Loucy (cell line): ENCODE data around the gene SEMA6A.
A peak's percentile ranks its signal among the peaks of the same experiment; 100 is the strongest.

ENCODE experiments used
- H2AFZ ChIP-seq: fragments of 200-600 bp; sonication (generic); 2 replicates; pipeline ENCODE4 v1.6.0; 2016; ENCODE audit warnings: antibody characterized with exemption, mild to moderate bottlenecking, low read length, moderate library complexity
- H3F3A ChIP-seq: fragments of 200-600 bp; 2 replicates; pipeline ENCODE4 v1.6.0; 2016; ENCODE audit warnings: antibody characterized with exemption, low read depth, mild to moderate bottlenecking
- H3K27me3 ChIP-seq: fragments of 200-600 bp; sonication (generic); 2 replicates; pipeline ENCODE4 v1.6.1; 2014; ENCODE audit warnings: low read length, mild to moderate bottlenecking; ENCODE audit not compliant: insufficient read depth, poor library complexity, severe bottlenecking
- H3K36me3 ChIP-seq: fragments of 200-600 bp; sonication (generic); 2 replicates; pipeline ENCODE4 v1.6.1; 2016; ENCODE audit warnings: low read length; ENCODE audit not compliant: insufficient read depth
- H3K4me1 ChIP-seq: fragments of 200-600 bp; sonication (generic); 2 replicates; pipeline ENCODE4 v1.5.1; 2014; ENCODE audit warnings: low read length, mild to moderate bottlenecking; ENCODE audit not compliant: insufficient read depth, poor library complexity, severe bottlenecking
- H3K4me2 ChIP-seq: fragments of 200-600 bp; sonication (generic); 2 replicates; pipeline ENCODE4 v1.6.0; 2014; ENCODE audit warnings: antibody characterized with exemption, low read length, low read depth, mild to moderate bottlenecking; ENCODE audit not compliant: poor library complexity, severe bottlenecking
- H3K4me3 ChIP-seq: fragments of 200-600 bp; sonication (generic); 2 replicates; pipeline ENCODE4 v1.5.1; 2014; ENCODE audit warnings: low read length, mild to moderate bottlenecking, mixed read lengths; ENCODE audit not compliant: poor library complexity, severe bottlenecking
- H3K79me2 ChIP-seq: fragments of 200-600 bp; sonication (generic); 2 replicates; pipeline ENCODE4 v1.6.1; 2014; ENCODE audit warnings: low read length; ENCODE audit not compliant: insufficient read depth
- H3K9ac ChIP-seq: fragments of 200-600 bp; sonication (generic); 2 replicates; pipeline ENCODE4 v1.6.0; 2014; ENCODE audit warnings: mild to moderate bottlenecking, low read depth, low read length, moderate library complexity; ENCODE audit not compliant: poor library complexity, severe bottlenecking
- H3K9me2 ChIP-seq: fragments of 200-600 bp; sonication (generic); replicated peaks from 2 replicates; pipeline ENCODE4 v1.6.1; 2016; ENCODE audit warnings: low read depth, low read length, mixed read lengths
- H3K9me3 ChIP-seq: fragments of 200-600 bp; sonication (generic); 2 replicates; pipeline ENCODE4 v1.6.1; 2014; ENCODE audit warnings: mild to moderate bottlenecking, antibody characterized with exemption, low read length, low read depth; ENCODE audit not compliant: insufficient read depth
- H4K20me1 ChIP-seq: fragments of 200-600 bp; sonication (generic); 2 replicates; pipeline ENCODE4 v1.6.0; 2014; ENCODE audit warnings: antibody characterized with exemption, low read length, mild to moderate bottlenecking; ENCODE audit not compliant: insufficient read depth, poor library complexity, severe bottlenecking
- CTCF ChIP-seq: fragments of 200-600 bp; sonication (generic); conservative IDR thresholded peaks from 2 replicates; pipeline ENCODE4 v1.5.1; 2014; ENCODE audit warnings: mild to moderate bottlenecking, antibody characterized with exemption, low read length
- EZH2phosphoT487 ChIP-seq: fragments of 200-600 bp; IDR thresholded peaks from 2 replicates; pipeline ENCODE4 v1.6.1; 2018; ENCODE audit warnings: antibody characterized with exemption, mild to moderate bottlenecking, moderate library complexity, borderline replicate concordance

Gene SEMA6A

GRCh38 chr5:116494784-116495450, 79.7 kb downstream of the SEMA6A start:
- no peak overlapping the region for H3K4me2 ChIP-seq
- peaks cover 14% of the 10 kb centered on the region for H3K4me1 ChIP-seq
- H3K79me2 ChIP-seq = no peaks in the 10 kb centered on the region
- H3K9me2 ChIP-seq = no peaks in the 10 kb centered on the region
- H4K20me1 ChIP-seq = no peaks in the 10 kb centered on the region
- H3K36me3 ChIP-seq = no peaks in the 10 kb centered on the region
- no peak overlapping the region for H3K9ac ChIP-seq
- H2AFZ ChIP-seq = no peak overlapping the region
- no peaks in the 10 kb centered on the region for H3F3A ChIP-seq
- TF ChIP-seq EZH2phosphoT487 (no peak), CTCF (no peak)
- H3K9me3 ChIP-seq = no peaks in the 10 kb centered on the region
- H3K4me3 ChIP-seq = no peak overlapping the region
- H3K27me3 ChIP-seq = no peaks in the 10 kb centered on the region

- no peak overlapping the region for H2AFZ ChIP-seq
- no peaks in the 10 kb centered on the region for H3K36me3 ChIP-seq
- H3K9ac ChIP-seq = no peak overlapping the region
- H3K9me2 ChIP-seq = no peaks in the 10 kb centered on the region
- H3K27me3 ChIP-seq = no peaks in the 10 kb centered on the region
- peaks cover 14% of the 10 kb centered on the region for H3K4me1 ChIP-seq
- no peak for TF ChIP-seq CTCF
- TF ChIP-seq EZH2phosphoT487 = no peak
- peak overlapping the region; percentile 18 for H3K4me2 ChIP-seq
- no peaks in the 10 kb centered on the region for H4K20me1 ChIP-seq
- H3K9me3 ChIP-seq = no peaks in the 10 kb centered on the region
- H3F3A ChIP-seq = no peaks in the 10 kb centered on the region
- H3K4me3 ChIP-seq = no peak overlapping the region
- no peaks in the 10 kb centered on the region for H3K79me2 ChIP-seq
These were observed 81.8 kb downstream of the SEMA6A start for GRCh38 chr5:116492776-116493175.

- H3K79me2 ChIP-seq = no peaks in the 10 kb centered on the region
- no peaks in the 10 kb centered on the region for H4K20me1 ChIP-seq
- peak overlapping the region; percentile 18 for H3K4me2 ChIP-seq
- no peaks in the 10 kb centered on the region for H3K27me3 ChIP-seq
- no peaks in the 10 kb centered on the region for H3K9me3 ChIP-seq
- no peak overlapping the region for H3K4me3 ChIP-seq
- no peaks in the 10 kb centered on the region for H3F3A ChIP-seq
- H3K4me1 ChIP-seq = peaks cover 14% of the 10 kb centered on the region
- no peaks in the 10 kb centered on the region for H3K36me3 ChIP-seq
- no peaks in the 10 kb centered on the region for H3K9me2 ChIP-seq
- H2AFZ ChIP-seq = no peak overlapping the region
- no peak overlapping the region for H3K9ac ChIP-seq
- TF ChIP-seq EZH2phosphoT487 (peak; percentile 21; the same call in 1 of the 2 replicates), CTCF (no peak)
These were observed 82.5 kb downstream of the SEMA6A start for GRCh38 chr5:116492016-116492623.
